ENCODE data around the gene RPL13.

- no peak for TF ChIP-seq CTCF (IDR thresholded peaks at IDR 0.05; ENCODE audit: borderline replicate concordance, extremely low read depth, low read length, poor library complexity, severe bottlenecking)
- TF ChIP-seq EZH2 (IDR thresholded peaks at IDR 0.05; ENCODE audit: borderline replicate concordance, low read depth, low read length, severe bottlenecking), result no peak
Observed at GRCh38 chr16:89602952-89603590, 42.6 kb downstream of the RPL13 start.
